ENCODE results near the gene QRICH2.

- TF ChIP-seq USF1 (IDR thresholded peaks at IDR 0.05) (no peak), RAD21 (IDR thresholded peaks at IDR 0.05; ENCODE audit: low read depth) (no peak), TAF1 (IDR thresholded peaks at IDR 0.05; ENCODE audit: low read depth) (no peak), YY1 (IDR thresholded peaks at IDR 0.05; ENCODE audit: low read depth) (no peak)
Measured at GRCh38 chr17:76354317-76354729, 46.2 kb upstream of the QRICH2 start.
